HPDE6-E6E7 (cell line): ENCODE results near the gene DLGAP5.

Experiments
- DNase-seq: peaks from one replicate; pipeline ENCODE4 v3.0.0; 2011; ENCODE audit warnings: missing footprints; ENCODE audit errors: extremely low spot score

DLGAP5 gene

GRCh38 chr14:55111122-55111708 lies 80.2 kb downstream of the DLGAP5 start:
- DNase-seq, result no peak

GRCh38 chr14:55109836-55110235 lies 81.5 kb downstream of the DLGAP5 start:
- DNase-seq, result no peak

- DNase-seq, result peak; percentile 98
Observed at GRCh38 chr14:55107766-55108554, 83.4 kb downstream of the DLGAP5 start.

GRCh38 chr14:55105991-55106390 lies 85.4 kb downstream of the DLGAP5 start:
- DNase-seq, result no peak

GRCh38 chr14:55103971-55104954 lies 87.1 kb downstream of the DLGAP5 start:
- DNase-seq, result no peak

- peak; percentile 94 for DNase-seq
Observed at GRCh38 chr14:55103005-55103640, 88.3 kb downstream of the DLGAP5 start.

GRCh38 chr14:55102141-55102621 lies 89.2 kb downstream of the DLGAP5 start:
- DNase-seq, result peak; percentile 70

GRCh38 chr14:55101698-55102097 lies 89.7 kb downstream of the DLGAP5 start:
- DNase-seq, result no peak

GRCh38 chr14:55099756-55100155 lies 91.6 kb downstream of the DLGAP5 start:
- DNase-seq, result no peak

GRCh38 chr14:55098561-55098898 lies 92.9 kb downstream of the DLGAP5 start:
- no peak for DNase-seq
